ENCODE data around the gene ATP8A2. TPM values are rescaled to one million over a fixed set of nuclear protein-coding genes. Genes with fewer than 3 reads are reported as not detected.

The ATP8A2 gene
- total RNA-seq, 2 donors from 2014 or later: 0.41 to 1.6 TPM

DNA sequence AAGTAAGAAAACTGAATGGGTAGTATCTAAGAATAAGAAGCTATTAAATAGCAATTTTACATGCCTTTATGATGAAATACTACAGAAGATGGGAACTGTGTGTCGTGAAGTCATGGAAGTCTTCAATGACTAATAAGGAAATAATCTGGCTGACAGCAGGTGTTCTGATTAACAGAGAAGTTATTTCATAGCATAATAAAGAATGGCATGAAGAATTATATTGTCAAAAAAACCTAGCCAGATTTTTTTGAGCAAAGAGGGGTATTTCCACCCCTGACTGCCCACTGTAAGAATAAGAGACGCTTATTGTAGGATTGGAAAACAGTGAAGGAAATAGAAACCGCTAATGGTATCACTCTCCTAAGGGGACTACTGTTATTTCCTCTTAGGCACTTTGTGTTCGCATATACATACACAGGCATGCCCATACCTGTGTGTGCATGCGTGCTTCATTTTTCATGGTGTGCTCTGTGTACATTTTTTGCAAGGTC, 361.3 kb downstream of the ATP8A2 start:
- H3K27ac ChIP-seq: no peak overlapping the region
- DNase-seq (ENCODE audit: low spot score) (no peak), ATAC-seq (ENCODE audit: insufficient number of reproducible peaks, low FRiP score, low read depth) (no peak)
- TF ChIP-seq, protein P1, sequence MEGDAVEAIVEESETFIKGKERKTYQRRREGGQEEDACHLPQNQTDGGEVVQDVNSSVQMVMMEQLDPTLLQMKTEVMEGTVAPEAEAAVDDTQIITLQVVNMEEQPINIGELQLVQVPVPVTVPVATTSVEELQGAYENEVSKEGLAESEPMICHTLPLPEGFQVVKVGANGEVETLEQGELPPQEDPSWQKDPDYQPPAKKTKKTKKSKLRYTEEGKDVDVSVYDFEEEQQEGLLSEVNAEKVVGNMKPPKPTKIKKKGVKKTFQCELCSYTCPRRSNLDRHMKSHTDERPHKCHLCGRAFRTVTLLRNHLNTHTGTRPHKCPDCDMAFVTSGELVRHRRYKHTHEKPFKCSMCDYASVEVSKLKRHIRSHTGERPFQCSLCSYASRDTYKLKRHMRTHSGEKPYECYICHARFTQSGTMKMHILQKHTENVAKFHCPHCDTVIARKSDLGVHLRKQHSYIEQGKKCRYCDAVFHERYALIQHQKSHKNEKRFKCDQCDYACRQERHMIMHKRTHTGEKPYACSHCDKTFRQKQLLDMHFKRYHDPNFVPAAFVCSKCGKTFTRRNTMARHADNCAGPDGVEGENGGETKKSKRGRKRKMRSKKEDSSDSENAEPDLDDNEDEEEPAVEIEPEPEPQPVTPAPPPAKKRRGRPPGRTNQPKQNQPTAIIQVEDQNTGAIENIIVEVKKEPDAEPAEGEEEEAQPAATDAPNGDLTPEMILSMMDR (IDR thresholded peaks at IDR 0.05): no peak
- no peaks in the 10 kb centered on the region for H3K36me3 ChIP-seq
- H3K27me3 ChIP-seq (replicated peaks; ENCODE audit: insufficient read depth): no peaks in the 10 kb centered on the region
- H3K4me1 ChIP-seq (ENCODE audit: control insufficient read depth in 1 of 2, low read depth in 2 of 2): no peaks in the 10 kb centered on the region
- no peaks in the 10 kb centered on the region for H3K9me3 ChIP-seq
- no peak overlapping the region for H3K4me3 ChIP-seq

DNA sequence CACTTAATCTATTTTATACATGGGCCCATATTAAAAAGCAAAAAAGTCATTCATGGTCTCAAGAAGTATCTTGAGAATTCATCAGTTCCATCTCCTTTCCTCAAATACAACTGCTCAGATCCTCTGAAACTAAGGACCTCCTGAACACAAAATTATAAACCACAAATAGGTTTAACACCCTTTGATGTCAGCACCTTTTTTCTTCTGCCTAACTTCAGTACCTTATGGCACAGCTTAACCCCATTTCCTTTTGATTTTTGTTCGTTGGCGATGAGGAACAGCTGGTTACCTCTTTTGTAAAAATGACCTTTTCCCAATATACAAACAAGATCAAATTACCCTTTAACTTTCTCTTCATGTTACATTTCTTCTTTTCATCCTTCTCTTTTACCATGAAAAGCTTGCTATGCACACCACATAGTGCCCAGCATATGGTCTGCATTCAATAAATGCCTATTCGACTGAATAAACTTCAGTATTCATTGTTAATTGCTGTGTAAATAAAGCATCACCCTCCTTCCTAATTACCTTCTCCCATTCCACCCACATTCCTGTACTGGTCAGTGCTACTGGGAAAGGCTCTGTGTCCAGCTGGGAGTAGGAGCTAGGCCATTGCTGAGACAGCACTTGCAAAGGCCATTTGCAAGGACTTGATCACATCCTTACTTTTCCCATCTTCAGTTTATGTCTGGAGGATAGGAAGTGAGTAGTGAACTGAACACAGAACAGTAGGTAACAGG, 362.1 kb downstream of the ATP8A2 start:
- no peaks in the 10 kb centered on the region for H3K9me3 ChIP-seq
- H3K4me3 ChIP-seq: no peak overlapping the region
- H3K4me1 ChIP-seq (ENCODE audit: control insufficient read depth in 1 of 2, low read depth in 2 of 2): peaks cover 0 to 6% of the 10 kb centered on the region in 2 donors
- TF ChIP-seq, protein P1 (IDR thresholded peaks at IDR 0.05): no peak
- no peak overlapping the region for H3K27ac ChIP-seq
- no peak for ATAC-seq (ENCODE audit: insufficient number of reproducible peaks, low FRiP score, low read depth)
- no peaks in the 10 kb centered on the region for H3K27me3 ChIP-seq (replicated peaks; ENCODE audit: insufficient read depth)
- H3K36me3 ChIP-seq: no peaks in the 10 kb centered on the region
- no peak for DNase-seq (ENCODE audit: low spot score)

DNA sequence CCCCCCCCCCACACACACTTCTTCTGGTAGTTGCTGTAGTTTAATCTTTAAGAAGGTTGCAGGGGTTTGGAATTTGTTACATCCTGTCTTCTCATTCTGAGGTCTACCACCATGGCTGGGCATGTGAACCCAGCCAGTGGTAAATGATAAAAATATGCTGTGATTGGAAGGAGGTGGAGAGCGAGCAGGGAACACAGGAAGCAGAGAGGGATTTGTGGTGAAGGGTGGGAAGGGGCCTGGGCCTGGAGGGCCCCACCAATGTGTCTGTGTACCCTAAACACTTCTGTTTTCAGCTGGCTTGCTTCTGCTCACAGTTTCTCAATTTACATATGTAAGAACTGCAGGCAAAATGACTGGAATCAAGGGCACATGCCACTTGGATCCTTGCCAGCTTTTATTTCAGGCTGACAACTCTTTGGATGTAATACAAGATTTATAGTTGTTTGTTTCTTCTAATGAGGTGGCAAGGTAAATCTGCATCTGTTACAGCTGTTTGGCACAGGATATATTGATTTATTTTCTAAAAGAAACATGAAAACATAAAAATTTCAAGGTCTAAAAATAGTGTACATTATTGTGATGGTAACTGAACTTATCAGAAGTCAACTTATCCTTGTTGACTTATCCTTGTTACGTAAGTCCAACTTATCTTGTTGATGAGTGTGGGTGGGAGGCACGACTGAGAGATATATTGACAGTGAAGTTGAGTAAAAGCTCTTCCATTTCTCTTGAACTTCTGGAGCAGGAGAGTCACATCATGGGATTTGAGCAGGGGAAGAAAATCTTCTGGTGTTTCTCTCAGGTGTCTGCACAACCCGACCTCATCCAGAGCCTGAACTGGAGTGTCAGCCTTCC, 366.8 kb downstream of the ATP8A2 start:
- Histone ChIP-seq H3K9me3 (no peaks in the 10 kb centered on the region), H3K4me1 (ENCODE audit: control insufficient read depth in 1 of 2, low read depth in 2 of 2) (peaks cover 0 to 6% of the 10 kb centered on the region in 2 donors), H3K27ac (no peak overlapping the region), H3K36me3 (no peaks in the 10 kb centered on the region), H3K4me3 (no peak overlapping the region), H3K27me3 (replicated peaks; ENCODE audit: insufficient read depth) (no peaks in the 10 kb centered on the region)
- ATAC-seq (ENCODE audit: insufficient number of reproducible peaks, low FRiP score, low read depth): no peak
- no peak for DNase-seq (ENCODE audit: low spot score)
- TF ChIP-seq, protein P1 (IDR thresholded peaks at IDR 0.05): no peak

DNA sequence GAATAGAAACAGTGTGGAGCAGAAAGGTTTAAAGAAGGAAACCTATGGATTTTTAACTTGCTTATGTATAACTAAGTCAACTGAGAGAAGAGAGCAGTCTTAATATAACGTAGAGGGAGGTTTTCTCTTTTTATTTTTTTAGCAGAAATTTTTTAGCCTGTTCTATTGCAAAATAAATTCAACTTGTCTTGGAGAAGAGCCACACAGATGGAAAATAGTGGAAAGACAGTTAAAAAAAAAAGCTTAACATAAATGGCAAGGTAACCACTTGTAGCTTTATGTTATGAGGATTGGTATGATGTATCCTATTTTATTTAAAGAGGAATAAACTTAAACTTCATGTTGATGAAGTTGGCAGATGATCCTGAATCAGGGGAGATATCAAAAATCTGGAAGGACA, 367.6 kb downstream of the ATP8A2 start:
- Histone ChIP-seq H3K4me3 (no peak overlapping the region), H3K27me3 (replicated peaks; ENCODE audit: insufficient read depth) (no peaks in the 10 kb centered on the region), H3K36me3 (no peaks in the 10 kb centered on the region), H3K4me1 (ENCODE audit: control insufficient read depth in 1 of 2, low read depth in 2 of 2) (peaks cover 0 to 6% of the 10 kb centered on the region in 2 donors), H3K9me3 (no peaks in the 10 kb centered on the region), H3K27ac (no peak overlapping the region)
- DNase-seq (ENCODE audit: low spot score) (no peak), ATAC-seq (ENCODE audit: insufficient number of reproducible peaks, low FRiP score, low read depth) (no peak)
- TF ChIP-seq, protein P1 (IDR thresholded peaks at IDR 0.05): no peak

DNA sequence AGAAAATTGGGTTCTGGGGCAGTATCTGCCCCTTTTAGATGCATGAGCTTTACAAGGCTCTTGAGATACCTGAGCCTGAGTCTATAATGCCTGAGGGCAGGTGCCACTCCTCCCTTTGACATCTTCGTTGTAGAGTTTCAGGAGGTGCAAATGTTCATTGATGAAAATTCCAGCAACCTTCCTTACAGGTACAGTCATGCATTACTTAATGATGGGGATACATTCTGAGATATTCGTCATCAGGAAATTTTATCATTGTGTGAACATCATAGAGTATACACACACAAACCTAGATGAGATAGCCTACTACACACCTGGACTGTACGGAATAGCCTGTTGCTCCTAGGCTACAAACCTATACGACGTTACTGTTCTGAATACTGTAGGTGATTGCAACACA, 370.0 kb downstream of the ATP8A2 start:
- Histone ChIP-seq H3K4me1 (ENCODE audit: control insufficient read depth in 1 of 2, low read depth in 2 of 2) (peaks cover 0 to 6% of the 10 kb centered on the region in 2 donors), H3K27ac (no peak overlapping the region), H3K27me3 (replicated peaks; ENCODE audit: insufficient read depth) (no peaks in the 10 kb centered on the region), H3K9me3 (no peaks in the 10 kb centered on the region), H3K36me3 (no peaks in the 10 kb centered on the region), H3K4me3 (no peak overlapping the region)
- ATAC-seq (ENCODE audit: insufficient number of reproducible peaks, low FRiP score, low read depth) (no peak), DNase-seq (ENCODE audit: low spot score) (no peak)
- TF ChIP-seq, protein P1 (IDR thresholded peaks at IDR 0.05): no peak
